A549 (cell line): ENCODE measurements around the gene KIZ. TPM values are rescaled to one million over a fixed set of nuclear protein-coding genes. Genes with fewer than 3 reads are reported as not detected.

Source experiments
- ATAC-seq, 2 experiments: fragments of 200-7000 bp in 1 of 2; fragments of >200 bp in 1 of 2; cut with Nextera tagmentation in 1 of 2; cut with Tn5 transposase in 1 of 2; 3 replicates each; pipeline versions ENCODE4 v1.8.0 to v1.9.1; 2018 to 2020; ENCODE audit warnings: mild to moderate bottlenecking in 1 of 2, moderate library complexity in 1 of 2
- CTCF ChIA-PET: fragments of 300-600 bp; sonication (Branson Sonifier 250); formaldehyde crosslinking; extraction: SDS; loops from one replicate; lab custom pipeline; 2021; ENCODE audit warnings: antibody characterized with exemption, inconsistent platforms; lab: Yijun Ruan, JAX
- POLR2A ChIA-PET: fragments of 350-600 bp; formaldehyde crosslinking; extraction: SDS; loops from one replicate; lab custom pipeline; 2021; ENCODE audit warnings: antibody characterized with exemption, inconsistent platforms; lab: Yijun Ruan, JAX
- DNase-seq, 2 experiments: peaks; one replicate each; pipeline versions ENCODE4 v3.0.0 to v3.0.0-alpha.2; 2011 to 2016; ENCODE audit warnings: low read depth in 1 of 2, low spot score in 1 of 2
- FAIRE-seq: peaks from 2 replicates; lab custom pipeline; 2011; peaks lifted over from hg19 to GRCh38; lab: Jason Lieb, UNC
- H3K27ac ChIP-seq, 2 experiments: fragments of >200 bp; sonication (Bioruptor Twin); formaldehyde crosslinking; 3 replicates each; pipeline ENCODE4 v1.5.1; 2016 to 2017
- H3K4me1 ChIP-seq: fragments of >200 bp; sonication (Bioruptor Twin); formaldehyde crosslinking; 3 replicates; pipeline ENCODE4 v1.6.1; 2016
- H3K4me2 ChIP-seq: fragments of >200 bp; sonication (Bioruptor Twin); formaldehyde crosslinking; 3 replicates; pipeline ENCODE4 v1.6.1; 2016
- H3K4me3 ChIP-seq: fragments of >200 bp; sonication (Bioruptor Twin); formaldehyde crosslinking; 3 replicates; pipeline ENCODE4 v1.5.1; 2016
- H3K9me3 ChIP-seq: fragments of >200 bp; sonication (Bioruptor Twin); formaldehyde crosslinking; 3 replicates; pipeline ENCODE4 v1.6.1; 2016
- E2F6 ChIP-seq: IDR thresholded peaks from 2 replicates; pipeline ENCODE4 v1.6.1; 2012; ENCODE audit warnings: low read depth, borderline replicate concordance
- EHMT2 ChIP-seq: fragments of 200-600 bp; sonication (generic); IDR thresholded peaks from 2 replicates; pipeline ENCODE4 v1.6.1; 2016; ENCODE audit warnings: antibody characterized with exemption, low read depth, mild to moderate bottlenecking, moderate library complexity
- FOSB ChIP-seq: fragments of 250-450 bp; sonication (Bioruptor Pico); IDR thresholded peaks from 2 replicates; pipeline ENCODE4 v1.5.0; 2020; ENCODE audit warnings: mild to moderate bottlenecking, moderate library complexity
- GATA3 ChIP-seq: IDR thresholded peaks from 2 replicates; pipeline ENCODE4 v1.6.1; 2012; ENCODE audit warnings: borderline replicate concordance
- HDAC2 ChIP-seq: fragments of 200-600 bp; sonication (generic); IDR thresholded peaks from 2 replicates; pipeline ENCODE4 v1.6.1; 2016
- HOXB13 ChIP-seq: fragments of 250-450 bp; sonication (Bioruptor Pico); IDR thresholded peaks from 2 replicates; pipeline ENCODE4 v1.5.0; 2020; ENCODE audit warnings: low read depth, mild to moderate bottlenecking, moderate library complexity
- HOXB5 ChIP-seq: fragments of 250-450 bp; sonication (Bioruptor Pico); IDR thresholded peaks from 2 replicates; pipeline ENCODE4 v1.5.0; 2020; ENCODE audit warnings: mild to moderate bottlenecking, moderate library complexity
- JUNB ChIP-seq: fragments of >200 bp; sonication (Bioruptor Twin); formaldehyde crosslinking; IDR thresholded peaks from 2 replicates; pipeline ENCODE4 v1.6.1; 2016
- KDM5A ChIP-seq: fragments of 200-600 bp; sonication (generic); IDR thresholded peaks from 2 replicates; pipeline ENCODE4 v1.6.1; 2016; ENCODE audit warnings: antibody characterized with exemption, mild to moderate bottlenecking
- MAFK ChIP-seq: fragments of 450-650 bp; IDR thresholded peaks from 2 replicates; pipeline ENCODE4 v1.6.1; 2014; ENCODE audit not compliant: partially characterized antibody
- MAX ChIP-seq: IDR thresholded peaks from 2 replicates; pipeline ENCODE4 v1.6.1; 2012
- NFE2L2 ChIP-seq: fragments of 150-350 bp; conservative IDR thresholded peaks from 2 replicates; pipeline ENCODE4 v1.6.1; 2014; ENCODE audit warnings: low read length
- NPAS2 ChIP-seq: fragments of 250-450 bp; sonication (Bioruptor Pico); IDR thresholded peaks from 2 replicates; pipeline ENCODE4 v1.8.0; 2022; ENCODE audit warnings: mild to moderate bottlenecking, moderate library complexity, borderline replicate concordance
- PBX3 ChIP-seq: IDR thresholded peaks from 2 replicates; pipeline ENCODE4 v1.6.1; 2012
- RCOR1 ChIP-seq: fragments of 150-350 bp; IDR thresholded peaks from 2 replicates; pipeline ENCODE4 v1.6.1; 2014; ENCODE audit warnings: antibody characterized with exemption, low read length, low read depth
- REST ChIP-seq: fragments of 200-600 bp; sonication (generic); IDR thresholded peaks from 2 replicates; pipeline ENCODE4 v1.6.1; 2016; ENCODE audit warnings: antibody characterized with exemption, mild to moderate bottlenecking, moderate library complexity
- RFX5 ChIP-seq: fragments of 450-650 bp; IDR thresholded peaks from 2 replicates; pipeline ENCODE4 v1.7.1; 2014; ENCODE audit warnings: antibody characterized with exemption, mild to moderate bottlenecking, moderate library complexity
- RNF2 ChIP-seq: fragments of 200-600 bp; sonication (generic); IDR thresholded peaks from 2 replicates; pipeline ENCODE4 v1.6.1; 2016; ENCODE audit warnings: low read depth, mild to moderate bottlenecking, antibody characterized with exemption, moderate library complexity, borderline replicate concordance
- USF2 ChIP-seq: fragments of 450-650 bp; IDR thresholded peaks from 2 replicates; pipeline ENCODE4 v1.6.1; 2014; ENCODE audit warnings: antibody characterized with exemption
- ZC3H11A ChIP-seq: fragments of 450-650 bp; IDR thresholded peaks from 2 replicates; pipeline ENCODE4 v1.6.1; 2014; ENCODE audit warnings: antibody characterized with exemption, mild to moderate bottlenecking
- ZFP36 ChIP-seq: fragments of 450-650 bp; IDR thresholded peaks from 2 replicates; pipeline ENCODE4 v1.6.1; 2014; ENCODE audit warnings: borderline replicate concordance; ENCODE audit not compliant: partially characterized antibody
- ZNF302 ChIP-seq: fragments of 250-450 bp; sonication (Bioruptor Pico); IDR thresholded peaks from 2 replicates; pipeline ENCODE4 v1.9.0; 2021; ENCODE audit warnings: inconsistent platforms, mild to moderate bottlenecking, moderate library complexity
- WGBS: methylation state at CpG from one replicate; pipeline ENCODE4 v1.1.6; 2017; ENCODE audit errors: missing lambda C conversion rate; 5-methylcytosine and 5-hydroxymethylcytosine counted together
- polyA plus RNA-seq, 4 experiments: library from polyadenylated mRNA; depleted of rRNA in 3 of 4; stranded (reverse); fragments of >200 nt; fragmentation: RNase III in 1 of 4; extraction: RNeasy Plus Mini Kit Qiagen cat#74134 plus additional on column Dnase treatment in 1 of 4; gene quantifications; 2 replicates in 3 of 4; 3 replicates in 1 of 4; pipeline ENCODE4 v1.2.3, GENCODE V29; 2011 to 2017

KIZ gene
- polyA plus RNA-seq, 2 of the 4 experiments (the other 2 are of a cell fraction): 6.3 to 19.1 TPM

- no peaks in the 10 kb centered on the region for H3K9me3 ChIP-seq
- no peak for TF ChIP-seq KDM5A
- no peak for TF ChIP-seq MAFK
- no peak for TF ChIP-seq FOSB (CRISPR knock-in tag)
- no peak for TF ChIP-seq ZFP36
- no peak for TF ChIP-seq NPAS2 (CRISPR knock-in tag)
- no peak for TF ChIP-seq ZNF302 (CRISPR knock-in tag)
- no peak for TF ChIP-seq EHMT2
- no peak for TF ChIP-seq NFE2L2
- TF ChIP-seq ZC3H11A: no peak
- TF ChIP-seq GATA3: no peak
- no peak for TF ChIP-seq RCOR1
- TF ChIP-seq MAX: no peak
- no peak for TF ChIP-seq PBX3
- no peak for TF ChIP-seq HOXB5
- no peak for TF ChIP-seq HDAC2
- TF ChIP-seq USF2: no peak
- no peak for TF ChIP-seq HOXB13 (CRISPR knock-in tag)
- TF ChIP-seq E2F6: no peak
- TF ChIP-seq REST: no peak
- TF ChIP-seq, all 56 proteins: peak for 0
- Histone ChIP-seq H3K27ac (no peak overlapping the region), H3K4me3 (no peak overlapping the region), H3K4me2 (no peak overlapping the region), H3K4me1 (no peaks in the 10 kb centered on the region)
- POLR2A ChIA-PET: no interaction called here
- no peak for FAIRE-seq
- ATAC-seq: no peak
- DNase-seq: no peak
- CTCF ChIA-PET: interaction anchor here (0.6 to 1.8 kb wide), 3 partner anchors 13 to 392 kb away, joined by 3 to 6 read pairs (median 3); no protein-coding TSS in a partner anchor
- WGBS: 22% methylated on average over 4 of the region's 4 CpGs
These were observed 12.2 kb upstream of the KIZ start for GRCh38 chr20:21113697-21114096.

GRCh38 chr20:21114584-21114983, 11.3 kb upstream of the KIZ start:
- ATAC-seq: no peak
- Histone ChIP-seq H3K9me3 (no peaks in the 10 kb centered on the region), H3K4me1 (no peaks in the 10 kb centered on the region), H3K4me2 (no peak overlapping the region), H3K4me3 (no peak overlapping the region), H3K27ac (no peak overlapping the region)
- FAIRE-seq: no peak
- 59% methylated on average over 15 of the region's 15 CpGs for WGBS
- TF ChIP-seq RCOR1: no peak
- no peak for TF ChIP-seq RNF2
- TF ChIP-seq REST: no peak
- no peak for TF ChIP-seq RFX5
- TF ChIP-seq JUNB: no peak
- DNase-seq: no peak
- ChIA-PET POLR2A (interaction anchor here (1.0 kb wide), 1 partner anchor 11 kb away, joined by 3 read pairs; the partner anchor contains the start of gene KIZ), CTCF (interaction anchor here (0.6 kb wide), 1 partner anchor 1945 kb away, joined by 3 read pairs; no protein-coding TSS in a partner anchor)
